Memory B cell (primary cell): Measurements from ENCODE around the gene FOXP1.

ENCODE experiments used
- ATAC-seq: fragments of 150-1000 bp; cut with Tn5 transposase; 2 replicates; pipeline ENCODE4 v1.10.0; 2021; ENCODE audit warnings: low read depth, mild to moderate bottlenecking, moderate library complexity
- DNase-seq, 2 donors: peaks; one replicate each; pipeline ENCODE4 v3.0.0; 2022; ENCODE audit warnings: low spot score in 2 of 2
- H3K27ac Mint-ChIP-seq: one replicate; pipeline ENCODE4 v1.8.0; 2022; ENCODE audit warnings: mild to moderate bottlenecking, moderate library complexity, mixed read lengths
- H3K27me3 Mint-ChIP-seq: one replicate; pipeline ENCODE4 v1.8.0; 2022; ENCODE audit warnings: mixed read lengths
- H3K36me3 Mint-ChIP-seq: one replicate; pipeline ENCODE4 v1.8.0; 2022; ENCODE audit warnings: mild to moderate bottlenecking, mixed read lengths
- H3K4me1 Mint-ChIP-seq: one replicate; pipeline ENCODE4 v1.8.0; 2022; ENCODE audit warnings: mixed read lengths
- H3K4me3 Mint-ChIP-seq: one replicate; pipeline ENCODE4 v1.8.0; 2022; ENCODE audit warnings: mild to moderate bottlenecking, moderate library complexity, mixed read lengths
- H3K9me3 Mint-ChIP-seq: one replicate; pipeline ENCODE4 v1.8.0; 2022; ENCODE audit warnings: mixed read lengths

FOXP1 gene

DNA sequence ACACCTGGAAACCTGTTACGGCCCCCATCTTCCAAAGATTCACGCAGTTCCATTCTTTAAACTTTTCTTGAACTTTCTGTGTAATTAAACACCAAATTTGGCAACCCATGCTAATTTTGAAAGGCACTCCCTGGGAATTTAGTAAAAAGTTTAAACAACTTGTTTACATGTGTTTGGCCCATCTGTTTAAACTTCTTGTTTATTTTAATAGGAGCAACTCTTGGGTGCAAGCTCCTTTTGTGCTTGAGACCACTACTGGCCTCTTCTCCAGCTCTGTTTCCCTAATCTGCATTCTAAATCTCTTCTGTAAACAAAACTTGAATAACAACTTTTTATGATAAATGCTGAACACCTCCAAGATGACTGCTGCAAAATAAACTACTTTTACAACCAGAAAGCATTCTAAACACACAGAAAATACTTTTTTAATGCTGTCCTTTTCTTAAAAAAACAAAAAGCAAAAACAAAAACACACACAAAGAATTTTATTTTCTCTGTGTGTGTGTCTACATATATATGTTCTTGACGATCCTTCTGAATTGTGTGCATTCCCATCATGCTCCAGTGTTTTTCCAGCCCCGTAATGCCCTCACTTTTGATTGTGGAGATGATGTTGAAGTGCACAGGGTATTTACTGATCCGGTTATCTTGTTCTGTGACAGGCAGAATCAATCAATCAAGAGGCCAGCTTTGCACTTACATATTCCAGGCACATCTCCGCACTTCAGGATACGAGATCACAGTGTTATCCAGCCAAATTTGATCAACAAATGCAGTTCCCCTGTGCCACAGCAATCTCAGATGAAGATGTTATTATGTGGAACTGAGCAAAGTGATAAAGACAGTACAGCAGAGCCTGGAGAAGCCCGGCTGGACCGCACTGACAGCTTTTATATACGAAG lies 416.9 kb downstream of the FOXP1 start:
- peak overlapping the region; percentile 72 for H3K27ac Mint-ChIP-seq
- ATAC-seq (no peak), DNase-seq (no peak)
- peaks cover 13% of the 10 kb centered on the region for H3K36me3 Mint-ChIP-seq
- peaks cover 10% of the 10 kb centered on the region for H3K4me1 Mint-ChIP-seq
- H3K9me3 Mint-ChIP-seq = no peaks in the 10 kb centered on the region
- H3K27me3 Mint-ChIP-seq = no peaks in the 10 kb centered on the region
- no peak overlapping the region for H3K4me3 Mint-ChIP-seq

DNA sequence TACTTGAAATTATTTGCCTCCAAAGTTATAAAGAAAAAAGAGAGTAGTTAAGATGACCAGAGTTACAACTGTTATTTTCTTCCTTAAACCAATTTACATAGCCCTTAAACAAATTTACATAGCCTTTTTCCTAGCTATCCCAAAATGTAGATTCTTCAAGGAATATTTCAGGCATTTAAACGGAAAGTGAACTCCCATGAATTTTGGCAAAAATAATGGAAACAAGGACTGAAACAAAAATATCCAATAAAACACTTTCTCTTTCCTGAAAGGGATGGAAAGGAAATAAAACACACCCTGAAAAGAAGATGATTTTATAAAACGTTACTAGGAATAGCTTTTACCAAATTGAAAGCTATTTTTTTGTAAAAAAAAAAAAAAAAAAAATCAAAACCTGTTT lies 418.6 kb downstream of the FOXP1 start:
- H3K27me3 Mint-ChIP-seq = no peaks in the 10 kb centered on the region
- peaks cover 3% of the 10 kb centered on the region for H3K9me3 Mint-ChIP-seq
- peaks cover 19% of the 10 kb centered on the region for H3K4me1 Mint-ChIP-seq
- peaks cover 14% of the 10 kb centered on the region for H3K36me3 Mint-ChIP-seq
- H3K4me3 Mint-ChIP-seq = no peak overlapping the region
- DNase-seq (no peak), ATAC-seq (no peak)
- no peak overlapping the region for H3K27ac Mint-ChIP-seq

DNA sequence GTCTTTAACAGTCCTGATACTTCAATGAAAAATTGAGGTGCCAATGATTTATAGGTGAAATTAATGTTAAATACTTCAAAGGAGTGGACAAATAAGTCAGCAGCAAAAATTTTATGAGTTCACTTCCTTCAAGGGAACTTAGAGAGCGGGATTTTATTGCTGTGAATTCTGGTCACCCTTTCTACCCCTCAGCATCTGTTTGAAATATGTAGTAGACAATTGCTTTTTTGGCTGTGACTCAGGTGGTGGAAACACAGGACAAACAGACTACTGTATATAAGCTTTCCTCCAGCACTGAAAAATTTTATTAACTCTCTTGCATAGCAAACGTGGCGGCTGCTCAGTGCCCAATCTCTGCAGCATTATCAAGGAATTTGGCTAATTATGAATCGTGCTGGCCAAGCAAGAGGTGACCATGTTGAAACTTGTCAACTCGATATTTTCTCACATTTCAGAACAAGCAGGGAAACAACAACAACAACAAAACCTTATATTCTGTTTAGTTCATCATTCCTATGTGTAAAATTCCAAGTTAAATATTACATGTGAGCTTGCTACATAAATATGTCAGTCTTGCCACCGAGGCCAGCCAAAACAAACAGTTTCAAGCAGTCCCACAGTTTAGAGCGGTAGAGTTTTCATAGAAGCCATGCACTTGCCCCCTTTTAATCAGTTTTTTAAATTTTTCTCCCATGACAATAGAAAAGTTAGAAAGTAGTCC lies 420.2 kb downstream of the FOXP1 start:
- H3K36me3 Mint-ChIP-seq = peaks cover 14% of the 10 kb centered on the region
- H3K4me1 Mint-ChIP-seq = peaks cover 16% of the 10 kb centered on the region
- H3K4me3 Mint-ChIP-seq = no peak overlapping the region
- no peaks in the 10 kb centered on the region for H3K27me3 Mint-ChIP-seq
- no peak for ATAC-seq
- peaks cover 3% of the 10 kb centered on the region for H3K9me3 Mint-ChIP-seq
- peak overlapping the region; percentile 63 for H3K27ac Mint-ChIP-seq
- DNase-seq = no peak

DNA sequence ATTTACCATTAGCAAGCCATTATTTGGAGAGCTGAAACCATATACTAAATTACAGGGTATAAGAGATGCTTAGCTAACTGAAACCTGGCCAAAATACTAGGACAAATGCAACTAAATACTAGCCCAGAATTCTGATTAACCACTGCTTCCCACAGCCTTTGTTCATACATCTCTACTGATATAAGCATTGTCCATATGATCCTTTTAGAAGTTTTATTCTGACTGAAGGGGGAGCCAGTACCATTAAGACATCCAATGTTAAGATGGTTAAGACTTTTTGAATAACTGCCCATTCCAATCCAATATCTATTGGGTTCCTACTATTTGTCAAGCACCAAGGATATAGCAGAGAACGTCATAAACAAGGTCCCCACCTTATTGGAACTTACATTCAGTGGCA lies 421.3 kb downstream of the FOXP1 start:
- peaks cover 6% of the 10 kb centered on the region for H3K9me3 Mint-ChIP-seq
- ATAC-seq (no peak), DNase-seq (no peak)
- peaks cover 23% of the 10 kb centered on the region for H3K4me1 Mint-ChIP-seq
- H3K36me3 Mint-ChIP-seq = peaks cover 21% of the 10 kb centered on the region
- H3K27me3 Mint-ChIP-seq = no peaks in the 10 kb centered on the region
- no peak overlapping the region for H3K4me3 Mint-ChIP-seq
- H3K27ac Mint-ChIP-seq = peak overlapping the region; percentile 58

DNA sequence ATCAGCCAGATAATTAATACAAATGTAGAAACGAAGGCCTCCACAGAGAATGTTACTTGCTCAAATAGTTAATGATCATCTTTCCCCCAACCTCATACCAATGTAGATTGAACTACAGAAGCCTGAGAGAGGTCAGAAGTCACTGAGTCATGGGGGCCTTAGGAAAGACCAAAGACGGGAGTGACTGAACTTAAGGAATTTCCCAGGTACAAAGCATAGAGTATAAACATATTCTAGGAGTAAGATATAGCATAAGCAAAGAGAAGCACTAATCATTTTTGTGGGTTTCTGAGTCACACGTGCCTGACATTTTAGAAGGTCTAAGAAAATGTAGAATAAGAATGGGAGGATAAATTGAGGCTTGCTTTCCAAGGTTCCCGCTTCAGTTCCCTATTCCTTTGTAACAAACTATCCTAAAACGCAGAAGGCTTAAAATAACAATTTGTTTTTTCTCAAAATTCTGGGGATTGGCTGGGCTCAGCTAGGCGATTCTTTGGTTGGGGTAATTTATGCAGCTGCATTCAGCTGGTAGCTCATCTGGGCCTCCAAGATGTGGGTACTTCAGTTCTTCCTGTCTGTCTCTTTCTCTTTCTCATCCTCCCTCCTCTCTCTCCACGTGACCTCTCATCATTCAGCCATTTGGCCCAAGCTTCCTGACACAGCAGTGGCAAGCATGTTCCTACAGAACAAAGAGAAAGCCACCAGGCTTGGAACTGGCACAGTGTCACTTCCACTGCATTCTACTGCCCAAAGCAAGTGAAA lies 422.6 kb downstream of the FOXP1 start:
- no peak for DNase-seq
- Mint-ChIP-seq H3K27me3 (no peaks in the 10 kb centered on the region), H3K36me3 (peaks cover 17% of the 10 kb centered on the region), H3K4me3 (no peak overlapping the region), H3K9me3 (peaks cover 6% of the 10 kb centered on the region), H3K27ac (peak overlapping the region; percentile 58), H3K4me1 (peaks cover 27% of the 10 kb centered on the region)
- ATAC-seq = no peak

DNA sequence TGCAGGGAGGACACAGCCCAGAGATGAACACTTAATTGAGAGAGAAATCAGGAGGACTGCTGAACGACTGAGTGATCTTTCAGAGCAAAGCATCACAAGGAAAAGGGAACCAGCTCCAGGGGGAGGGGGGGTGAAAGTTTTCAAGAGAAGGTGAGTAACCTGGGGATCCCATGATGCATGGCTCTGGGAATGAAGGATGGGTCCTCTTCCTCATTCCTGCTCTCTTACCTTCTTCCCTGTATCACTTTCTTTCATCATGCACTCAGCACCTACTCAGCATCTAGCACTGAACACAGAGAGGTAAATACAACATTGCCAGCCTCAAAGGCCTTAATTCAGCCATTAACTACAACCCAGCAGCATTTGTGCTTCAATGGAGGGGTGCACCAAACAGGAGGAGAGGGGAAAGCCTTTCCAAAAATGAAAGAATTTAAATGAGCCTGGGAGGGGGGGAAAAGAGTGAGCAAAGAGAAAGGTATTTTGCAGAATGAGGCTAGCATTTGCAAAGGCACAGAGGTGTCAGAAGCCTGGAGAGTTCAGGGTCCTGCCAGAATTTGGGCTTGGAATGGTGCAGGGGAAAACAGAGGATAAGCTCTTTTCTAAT lies 427.4 kb downstream of the FOXP1 start:
- peaks cover 25% of the 10 kb centered on the region for H3K4me1 Mint-ChIP-seq

DNA sequence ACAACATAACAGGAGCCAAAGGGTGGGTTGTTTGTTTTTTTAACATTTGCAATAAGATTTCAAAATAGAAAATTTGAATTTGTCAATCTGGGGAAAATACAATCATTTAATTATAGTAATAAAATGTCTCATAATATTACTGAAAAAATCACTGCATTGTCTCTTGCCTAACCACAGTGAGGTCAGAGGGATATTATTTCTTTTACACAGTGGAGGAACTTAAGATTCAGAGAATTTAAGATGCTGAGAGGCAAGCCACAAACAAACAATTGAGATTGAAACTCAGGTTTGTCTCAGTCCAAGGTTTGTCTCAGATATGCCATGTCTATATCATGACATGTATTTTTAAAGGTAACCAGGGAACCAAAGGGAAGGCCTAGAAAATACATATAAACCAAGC lies 428.7 kb downstream of the FOXP1 start:
- Mint-ChIP-seq H3K36me3 (peaks cover 13% of the 10 kb centered on the region), H3K27me3 (no peaks in the 10 kb centered on the region), H3K27ac (no peak overlapping the region), H3K4me3 (no peak overlapping the region), H3K4me1 (peaks cover 24% of the 10 kb centered on the region), H3K9me3 (peaks cover 3% of the 10 kb centered on the region)
- ATAC-seq (no peak), DNase-seq (no peak)

More for the DNA sequence above, 427.4 kb downstream of the FOXP1 start:
- H3K9me3 Mint-ChIP-seq = peaks cover 4% of the 10 kb centered on the region
- H3K36me3 Mint-ChIP-seq = peaks cover 14% of the 10 kb centered on the region
- ATAC-seq (no peak), DNase-seq (no peak)
- H3K4me3 Mint-ChIP-seq = no peak overlapping the region
- no peaks in the 10 kb centered on the region for H3K27me3 Mint-ChIP-seq
- peak overlapping the region; percentile 60 for H3K27ac Mint-ChIP-seq

DNA sequence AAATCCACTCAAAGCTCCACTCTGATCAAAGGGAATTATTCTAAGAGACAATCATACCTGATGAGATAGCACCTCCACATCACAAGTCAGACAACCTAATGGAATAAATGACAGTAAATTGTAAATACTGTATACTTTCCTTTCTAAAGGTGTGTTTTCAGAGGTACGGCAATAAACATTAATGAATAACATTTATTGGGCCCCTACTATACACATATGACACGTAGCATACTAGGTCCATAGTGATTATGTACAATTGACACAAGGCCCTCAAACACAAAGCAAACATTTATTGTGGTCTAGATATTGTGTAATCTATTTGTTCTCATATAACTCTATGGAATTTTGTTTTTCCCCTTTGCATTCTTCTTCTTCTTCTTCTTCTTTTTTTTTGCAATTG lies 429.8 kb downstream of the FOXP1 start:
- no peak overlapping the region for H3K4me3 Mint-ChIP-seq
- no peaks in the 10 kb centered on the region for H3K27me3 Mint-ChIP-seq

DNA sequence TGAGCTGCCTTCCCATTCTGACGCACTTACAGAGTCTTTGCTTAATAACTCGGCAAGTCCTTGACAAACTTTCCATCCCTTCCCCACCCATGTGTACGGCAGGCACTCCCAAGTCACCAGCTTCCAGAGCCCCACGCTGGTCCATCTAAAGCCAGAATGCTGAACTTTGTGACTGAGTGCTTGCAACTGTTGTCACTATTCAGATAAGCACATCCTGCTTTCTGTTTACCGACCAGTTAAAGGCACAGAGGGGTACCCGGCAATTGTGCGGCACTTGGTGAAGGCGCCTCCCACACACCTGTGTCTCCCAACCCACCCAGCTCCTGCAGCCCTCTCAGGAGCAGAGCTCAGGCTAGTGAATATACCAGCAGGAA lies 430.6 kb downstream of the FOXP1 start:
- Mint-ChIP-seq H3K4me3 (no peak overlapping the region), H3K36me3 (peaks cover 12% of the 10 kb centered on the region), H3K27me3 (no peaks in the 10 kb centered on the region), H3K4me1 (peaks cover 18% of the 10 kb centered on the region), H3K27ac (no peak overlapping the region), H3K9me3 (peaks cover under 1% of the 10 kb centered on the region)
- DNase-seq (no peak), ATAC-seq (no peak)

More for the DNA sequence above, 429.8 kb downstream of the FOXP1 start:
- no peak for ATAC-seq
- Mint-ChIP-seq H3K9me3 (peaks cover 3% of the 10 kb centered on the region), H3K4me1 (peaks cover 21% of the 10 kb centered on the region), H3K27ac (no peak overlapping the region), H3K36me3 (peaks cover 15% of the 10 kb centered on the region)
- DNase-seq = no peak

DNA sequence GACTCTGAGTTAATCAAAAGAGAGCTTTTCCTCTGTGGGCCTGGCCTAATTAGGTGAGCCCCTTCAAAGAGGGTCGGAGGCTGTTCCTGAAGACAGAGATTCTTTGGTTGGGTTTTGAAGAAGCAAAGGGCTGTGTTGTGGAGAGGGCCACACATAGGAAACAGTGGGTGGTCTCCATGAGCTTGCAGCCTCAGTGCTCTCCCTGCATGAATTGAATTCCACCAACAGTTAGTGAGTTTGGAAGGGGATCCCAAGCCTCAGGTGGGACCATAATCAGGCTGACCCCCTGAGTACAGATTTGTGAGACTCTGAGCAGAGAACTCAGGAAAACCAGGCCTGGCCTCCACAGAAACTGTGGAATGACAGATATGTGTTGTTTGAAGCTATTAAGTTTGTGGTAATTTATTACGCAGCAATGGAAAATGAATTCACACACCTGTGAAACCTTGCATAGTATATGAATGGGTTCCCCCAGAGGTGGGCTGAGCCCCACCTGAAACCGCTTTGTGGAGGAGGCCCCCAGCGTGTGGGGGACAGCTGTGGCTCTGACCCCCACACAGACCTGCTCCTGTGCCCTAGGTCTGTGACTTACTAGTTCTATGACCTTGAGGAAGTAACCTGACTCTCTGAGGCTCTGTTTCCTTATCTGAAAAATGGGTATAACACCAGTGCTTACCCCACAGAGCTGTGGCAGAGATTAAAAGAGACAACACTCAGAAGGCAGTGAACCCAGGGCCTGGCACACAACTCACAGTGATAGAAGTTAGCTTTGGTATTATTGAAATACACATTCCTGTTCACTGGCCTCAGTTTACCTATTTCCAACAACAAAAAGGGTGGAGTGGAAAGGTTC lies 431.3 kb downstream of the FOXP1 start:
- Mint-ChIP-seq H3K36me3 (peaks cover 9% of the 10 kb centered on the region), H3K9me3 (no peaks in the 10 kb centered on the region), H3K4me3 (no peak overlapping the region), H3K27me3 (no peaks in the 10 kb centered on the region), H3K27ac (no peak overlapping the region), H3K4me1 (peaks cover 14% of the 10 kb centered on the region)
- ATAC-seq (no peak), DNase-seq (no peak)

DNA sequence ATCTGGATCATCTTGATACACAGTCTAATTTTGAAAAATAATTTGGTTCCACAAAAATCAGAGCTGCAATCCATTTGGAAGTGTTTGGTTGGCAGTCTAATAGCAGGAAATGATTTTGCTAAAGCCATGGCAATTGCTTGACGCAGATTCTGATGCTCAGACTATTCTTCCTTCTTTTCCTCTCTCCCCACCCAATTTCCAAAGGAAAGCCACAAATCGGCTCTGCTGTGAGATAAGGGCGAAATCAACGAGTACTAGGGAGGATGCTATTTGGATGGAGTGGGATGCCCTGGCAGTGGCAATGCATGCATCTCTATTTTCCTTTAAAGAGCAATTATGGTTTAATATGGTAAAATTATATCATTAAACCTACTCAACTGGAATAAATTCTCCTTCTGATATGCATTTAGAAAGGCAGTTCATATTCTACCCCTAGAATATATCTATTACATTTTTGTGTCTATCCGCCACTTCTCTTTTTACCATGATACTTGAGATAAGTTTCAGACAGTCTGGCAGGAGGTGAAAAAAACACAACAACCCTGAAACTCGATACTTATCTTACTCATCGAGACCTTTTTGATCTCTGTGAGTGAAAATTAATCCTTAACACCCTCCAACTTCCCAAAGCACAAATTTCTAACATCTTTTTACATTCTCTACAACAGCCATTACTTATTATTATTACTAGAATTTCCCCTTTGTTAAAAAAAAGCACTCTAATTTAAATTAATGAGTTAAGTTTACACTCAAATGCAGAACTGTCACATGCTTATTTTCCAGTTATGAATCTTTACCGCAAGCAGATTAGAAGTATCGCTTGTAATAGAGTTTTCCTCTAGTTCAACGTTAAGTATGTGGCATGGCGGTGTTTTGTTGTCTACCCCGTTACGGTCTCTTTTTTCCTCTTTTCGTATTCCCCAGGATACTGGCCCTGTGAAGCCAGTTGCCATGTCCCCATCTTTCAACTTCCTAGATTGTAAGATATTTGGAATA lies 433.3 kb downstream of the FOXP1 start:
- H3K27ac Mint-ChIP-seq = peak overlapping the region; percentile 48
- no peaks in the 10 kb centered on the region for H3K27me3 Mint-ChIP-seq
- no peak overlapping the region for H3K4me3 Mint-ChIP-seq
- no peaks in the 10 kb centered on the region for H3K9me3 Mint-ChIP-seq
- no peak for DNase-seq
- peak; percentile 37 for ATAC-seq
- H3K36me3 Mint-ChIP-seq = peaks cover 10% of the 10 kb centered on the region
- H3K4me1 Mint-ChIP-seq = peaks cover 10% of the 10 kb centered on the region

DNA sequence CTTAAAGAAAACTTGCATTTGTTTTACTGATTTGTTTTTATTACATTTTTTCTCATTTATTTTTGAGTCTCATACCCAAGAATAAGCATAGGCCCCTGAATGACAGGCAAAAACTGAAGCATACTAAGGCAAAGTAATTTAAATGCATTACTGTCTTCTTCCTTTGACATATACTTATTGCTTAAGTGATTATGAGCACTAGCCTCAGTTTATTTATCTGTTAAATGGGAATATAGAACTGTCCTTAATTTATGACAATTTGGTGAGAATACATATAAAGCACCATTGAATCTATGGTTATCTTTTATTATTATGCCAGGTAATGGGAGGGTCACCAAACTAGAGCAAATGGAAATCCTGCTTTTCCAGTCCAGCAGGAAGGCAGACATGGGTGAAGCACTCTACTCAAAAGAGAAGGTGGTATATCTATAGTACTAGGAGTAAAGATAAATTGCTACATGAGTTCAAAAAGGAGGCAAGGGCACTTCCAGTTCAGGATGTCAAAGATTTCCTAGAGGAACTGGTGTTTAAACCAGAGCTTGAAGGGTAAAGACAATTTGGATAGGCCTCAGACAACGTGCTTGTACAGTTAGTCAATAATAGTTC lies 435.0 kb downstream of the FOXP1 start:
- H3K4me3 Mint-ChIP-seq = no peak overlapping the region
- H3K27me3 Mint-ChIP-seq = no peaks in the 10 kb centered on the region
- H3K27ac Mint-ChIP-seq = peak overlapping the region; percentile 3
- no peaks in the 10 kb centered on the region for H3K9me3 Mint-ChIP-seq
- H3K4me1 Mint-ChIP-seq = peaks cover 13% of the 10 kb centered on the region
- H3K36me3 Mint-ChIP-seq = peaks cover 10% of the 10 kb centered on the region
- DNase-seq = no peak
- no peak for ATAC-seq
